ENCODE measurements around the gene KMT5B. TPM values are rescaled to one million over a fixed set of nuclear protein-coding genes. Genes with fewer than 3 reads are reported as not detected.

The KMT5B gene
- total and polyA plus RNA-seq, 2 donors (not counting 1 experiment from before 2014, with no cell fraction given), result 13.4 to 77.8 TPM

DNA sequence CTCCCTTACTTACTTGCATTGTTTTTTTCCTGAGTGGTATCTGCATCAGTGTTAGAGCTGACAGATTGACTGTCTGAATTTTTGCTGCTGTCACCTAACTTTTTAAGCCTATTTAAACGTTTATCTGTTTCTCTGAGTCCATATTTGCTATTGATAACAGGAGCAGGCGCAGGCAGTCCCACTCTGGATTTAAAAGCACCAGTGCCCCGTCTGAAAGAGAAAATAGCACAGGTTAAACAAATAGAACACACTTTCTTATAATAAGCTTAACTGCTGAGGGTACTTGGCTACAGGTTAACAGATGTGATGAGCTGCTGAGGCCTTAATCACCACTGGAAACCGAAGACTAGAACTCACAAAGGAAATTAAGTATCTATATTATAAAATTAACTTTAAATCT lies 46.1 kb downstream of the KMT5B start:
- DNase-seq (no peak), ATAC-seq (ENCODE audit: low read depth) (no peak)
- no peak overlapping the region for H3K4me3 ChIP-seq (ENCODE audit: control extremely low read depth in 1 of 5, extremely low read depth in 1 of 5, insufficient read depth in 1 of 5, low read depth in 2 of 5, low read length in 4 of 5)
- no peaks in the 10 kb centered on the region for H3K9me3 ChIP-seq (ENCODE audit: control extremely low read depth in 1 of 3, control insufficient read depth in 2 of 3, insufficient read depth in 1 of 3, low read length in 2 of 3)
- ChIA-PET POLR2A (no interaction called here), CTCF (interaction anchor here (0.7 kb wide), 1 partner anchor 37 kb away, joined by 3 read pairs; no protein-coding TSS in a partner anchor)
- intact Hi-C loops (cut with micrococcal nuclease), result no loop called here
- H3K9me3 Mint-ChIP-seq (ENCODE audit: insufficient read depth), result no peaks in the 10 kb centered on the region
- no peak overlapping the region for H3K4me3 Mint-ChIP-seq
- H3K36me3 ChIP-seq (replicated peaks in 1 of 2; ENCODE audit: control extremely low read depth in 1 of 2, control insufficient read depth in 1 of 2, extremely low read depth in 1 of 2, insufficient read depth in 2 of 2, low read length in 1 of 2), result peaks cover 12 to 90% of the 10 kb centered on the region in 2 experiments
- H3K4me1 Mint-ChIP-seq, result no peaks in the 10 kb centered on the region
- no peaks in the 10 kb centered on the region for H3K4me1 ChIP-seq (ENCODE audit: control insufficient read depth in 2 of 2, insufficient read depth in 2 of 2, low read length in 2 of 2)
- H3K9ac ChIP-seq (ENCODE audit: low read length), result no peak overlapping the region
- no peaks in the 10 kb centered on the region for H3K27me3 ChIP-seq (replicated peaks in 1 of 4; ENCODE audit: control extremely low read depth in 1 of 4, control insufficient read depth in 3 of 4, insufficient read depth in 4 of 4, low read length in 3 of 4)
- H3K79me2 ChIP-seq (ENCODE audit: control insufficient read depth, insufficient read depth, low read length), result no peaks in the 10 kb centered on the region
- H3K27me3 Mint-ChIP-seq, result no peaks in the 10 kb centered on the region
- 100% methylated on average over 1 of the region's 4 CpGs for WGBS (ENCODE audit: insufficient coverage)
- no peak for TF ChIP-seq CTCF (IDR thresholded peaks at IDR 0.05)
- no peak for TF ChIP-seq EZH2 (IDR thresholded peaks at IDR 0.05; ENCODE audit: borderline replicate concordance, insufficient read depth, low read depth, low read length, poor library complexity, severe bottlenecking)
- no peak overlapping the region for H3K27ac Mint-ChIP-seq
- H2AFZ ChIP-seq (ENCODE audit: insufficient read depth, low read depth, low read length, poor library complexity, severe bottlenecking), result no peak overlapping the region
- H3K27ac ChIP-seq (ENCODE audit: low read length in 2 of 2), result no peak overlapping the region
- no peak overlapping the region for H3K4me2 ChIP-seq (replicated peaks; ENCODE audit: low read depth, low read length, poor library complexity, severe bottlenecking)
- no peaks in the 10 kb centered on the region for H4K20me1 ChIP-seq (ENCODE audit: control insufficient read depth, insufficient read depth, low read length, poor library complexity, severe bottlenecking)

DNA sequence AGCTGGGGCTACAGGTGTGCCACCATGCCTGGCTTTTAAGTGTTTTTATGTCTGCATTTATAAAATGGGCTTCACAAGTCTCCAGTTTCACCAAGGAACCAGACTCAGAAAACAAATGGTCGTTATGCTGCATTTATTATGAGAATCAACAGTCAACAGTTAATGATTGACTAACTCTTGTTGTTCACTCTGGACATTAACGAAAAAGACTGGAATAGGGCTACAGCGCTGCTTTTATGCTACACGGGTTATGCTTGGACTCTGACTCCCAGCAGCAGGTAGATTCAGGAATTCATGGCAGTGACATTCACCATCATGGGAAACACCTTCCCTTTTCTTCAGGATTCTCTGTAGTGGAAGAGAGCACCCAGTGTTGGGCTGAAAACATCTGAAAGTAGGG lies 47.5 kb downstream of the KMT5B start:
- WGBS (ENCODE audit: insufficient coverage), result 100% methylated on average over 4 of the region's 4 CpGs
- Mint-ChIP-seq H3K9me3 (ENCODE audit: insufficient read depth) (no peaks in the 10 kb centered on the region), H3K27ac (no peak overlapping the region), H3K4me3 (no peak overlapping the region), H3K27me3 (no peaks in the 10 kb centered on the region), H3K4me1 (no peaks in the 10 kb centered on the region)
- Histone ChIP-seq H3K27ac (ENCODE audit: low read length in 2 of 2) (no peak overlapping the region), H2AFZ (ENCODE audit: insufficient read depth, low read depth, low read length, poor library complexity, severe bottlenecking) (no peak overlapping the region), H3K4me3 (ENCODE audit: control extremely low read depth in 1 of 5, extremely low read depth in 1 of 5, insufficient read depth in 1 of 5, low read depth in 2 of 5, low read length in 4 of 5) (no peak overlapping the region), H3K4me1 (ENCODE audit: control insufficient read depth in 2 of 2, insufficient read depth in 2 of 2, low read length in 2 of 2) (no peaks in the 10 kb centered on the region), H4K20me1 (ENCODE audit: control insufficient read depth, insufficient read depth, low read length, poor library complexity, severe bottlenecking) (no peaks in the 10 kb centered on the region), H3K9me3 (ENCODE audit: control extremely low read depth in 1 of 3, control insufficient read depth in 2 of 3, insufficient read depth in 1 of 3, low read length in 2 of 3) (no peaks in the 10 kb centered on the region), H3K27me3 (replicated peaks in 1 of 4; ENCODE audit: control extremely low read depth in 1 of 4, control insufficient read depth in 3 of 4, insufficient read depth in 4 of 4, low read length in 3 of 4) (no peaks in the 10 kb centered on the region), H3K9ac (ENCODE audit: low read length) (no peak overlapping the region), H3K36me3 (replicated peaks in 1 of 2; ENCODE audit: control extremely low read depth in 1 of 2, control insufficient read depth in 1 of 2, extremely low read depth in 1 of 2, insufficient read depth in 2 of 2, low read length in 1 of 2) (peaks cover 7 to 85% of the 10 kb centered on the region in 2 experiments), H3K79me2 (ENCODE audit: control insufficient read depth, insufficient read depth, low read length) (no peaks in the 10 kb centered on the region), H3K4me2 (replicated peaks; ENCODE audit: low read depth, low read length, poor library complexity, severe bottlenecking) (no peak overlapping the region)
- ChIA-PET POLR2A (no interaction called here), CTCF (no interaction called here)
- no peak for TF ChIP-seq CTCF (IDR thresholded peaks at IDR 0.05)
- TF ChIP-seq EZH2 (IDR thresholded peaks at IDR 0.05; ENCODE audit: borderline replicate concordance, insufficient read depth, low read depth, low read length, poor library complexity, severe bottlenecking), result no peak
- intact Hi-C loops (cut with micrococcal nuclease), result no loop called here
- DNase-seq (no peak), ATAC-seq (ENCODE audit: low read depth) (no peak)

All from B cell (primary cell).